IMR-90 (cell line): ENCODE results near the gene SFTPB. TPM values are rescaled to one million over a fixed set of nuclear protein-coding genes. Genes with fewer than 3 reads are reported as not detected.

Experiments
- ATAC-seq: fragments of 200-7000 bp; cut with Tn5 transposase; 2 replicates; pipeline ENCODE4 v1.9.1; 2020; ENCODE audit warnings: low read depth, mild to moderate bottlenecking, moderate library complexity
- BruUV-seq: library from RNA; stranded (reverse); fragments of 400-500 nt; replicated peaks from 2 replicates; lab custom pipeline; 2021; lab: Mats Ljungman, UMichigan
- CTCF ChIA-PET: fragments of 300-600 bp; formaldehyde crosslinking; extraction: SDS; loops from one replicate; lab custom pipeline; 2021; ENCODE audit warnings: antibody characterized with exemption; lab: Yijun Ruan, JAX
- POLR2A ChIA-PET: fragments of 300-600 bp; sonication (Branson Sonifier 250); formaldehyde crosslinking; loops from one replicate; lab custom pipeline; 2022; ENCODE audit warnings: antibody characterized with exemption; ENCODE audit not compliant: unreplicated experiment; lab: Charles Lee
- DNase-seq: peaks from one replicate; pipeline ENCODE4 v3.0.0; 2013
- H2AFZ ChIP-seq: replicated peaks from 2 replicates; pipeline ENCODE3; 2013; ENCODE audit warnings: low read length, mild to moderate bottlenecking; ENCODE audit not compliant: poor library complexity
- H2AK5ac ChIP-seq: 2 replicates; pipeline ENCODE4 v1.6.1; 2013; ENCODE audit warnings: low read depth, low read length, inconsistent platforms
- H2AK9ac ChIP-seq: replicated peaks from 2 replicates; pipeline ENCODE3; 2013; ENCODE audit warnings: mild to moderate bottlenecking, low read depth, low read length, moderate library complexity; ENCODE audit not compliant: poor library complexity
- H2BK120ac ChIP-seq: 2 replicates; pipeline ENCODE4 v1.6.1; 2013; ENCODE audit warnings: low read depth, low read length, inconsistent platforms
- H2BK15ac ChIP-seq: 3 replicates; pipeline ENCODE4 v1.6.1; 2013; ENCODE audit warnings: low read depth, low read length, inconsistent platforms
- H2BK20ac ChIP-seq: 2 replicates; pipeline ENCODE4 v1.6.1; 2013; ENCODE audit warnings: low read depth, mild to moderate bottlenecking, inconsistent platforms, low read length, moderate library complexity
- H2BK5ac ChIP-seq: 2 replicates; pipeline ENCODE4 v1.6.1; 2013; ENCODE audit warnings: mild to moderate bottlenecking, low read depth, low read length, inconsistent platforms; ENCODE audit not compliant: poor library complexity, severe bottlenecking
- H3K14ac ChIP-seq: replicated peaks from 2 replicates; pipeline ENCODE4 v1.6.1; 2013; ENCODE audit warnings: low read depth, low read length, inconsistent platforms
- H3K18ac ChIP-seq: 2 replicates; pipeline ENCODE4 v1.6.1; 2013; ENCODE audit warnings: low read depth, low read length, control low read depth
- H3K23ac ChIP-seq: 2 replicates; pipeline ENCODE4 v1.6.1; 2013; ENCODE audit warnings: low read depth, low read length, inconsistent platforms
- H3K27ac ChIP-seq: 2 replicates; pipeline ENCODE4 v1.5.1; 2013; ENCODE audit warnings: mild to moderate bottlenecking, control low read depth, low read length; ENCODE audit not compliant: insufficient read depth
- H3K27me3 ChIP-seq: 2 replicates; pipeline ENCODE4 v1.6.1; 2013; ENCODE audit warnings: low read length; ENCODE audit not compliant: control insufficient read depth, insufficient read depth
- H3K36me3 ChIP-seq: 2 replicates; pipeline ENCODE4 v1.6.1; 2013; ENCODE audit warnings: low read length, mixed read lengths; ENCODE audit not compliant: control insufficient read depth, insufficient read depth
- H3K4ac ChIP-seq: 2 replicates; pipeline ENCODE4 v1.6.1; 2013; ENCODE audit warnings: low read depth, low read length, inconsistent platforms
- H3K4me1 ChIP-seq: 2 replicates; pipeline ENCODE4 v1.6.1; 2013; ENCODE audit warnings: low read length, mixed read lengths; ENCODE audit not compliant: control insufficient read depth, insufficient read depth
- H3K4me2 ChIP-seq: 2 replicates; pipeline ENCODE4 v1.6.1; 2013; ENCODE audit warnings: low read depth, mild to moderate bottlenecking, control low read depth, low read length, moderate library complexity
- H3K4me3 ChIP-seq: 2 replicates; pipeline ENCODE4 v1.5.1; 2013; ENCODE audit warnings: low read depth, mild to moderate bottlenecking, control low read depth, low read length, moderate library complexity; ENCODE audit not compliant: insufficient read depth
- H3K56ac ChIP-seq: 2 replicates; pipeline ENCODE4 v1.6.1; 2013; ENCODE audit warnings: low read length, inconsistent platforms; ENCODE audit not compliant: insufficient read depth; ENCODE audit errors: extremely low read depth
- H3K79me1 ChIP-seq, 2 experiments: 2 replicates each; pipeline ENCODE4 v1.6.1; 2013; ENCODE audit warnings: low read length in 2 of 2, inconsistent platforms in 1 of 2, low read depth in 1 of 2
- H3K9ac ChIP-seq: 2 replicates; pipeline ENCODE4 v1.6.1; 2013; ENCODE audit warnings: low read depth, low read length, control low read depth
- H3K9me1 ChIP-seq: 2 replicates; pipeline ENCODE4 v1.6.1; 2013; ENCODE audit warnings: low read length, inconsistent platforms; ENCODE audit not compliant: insufficient read depth
- H3K9me3 ChIP-seq: 2 replicates; pipeline ENCODE4 v1.6.1; 2013; ENCODE audit warnings: low read length; ENCODE audit not compliant: control insufficient read depth, insufficient read depth
- H4K20me1 ChIP-seq: 2 replicates; pipeline ENCODE4 v1.6.1; 2013; ENCODE audit warnings: low read length, inconsistent platforms; ENCODE audit not compliant: insufficient read depth
- H4K5ac ChIP-seq: 2 replicates; pipeline ENCODE4 v1.6.1; 2013; ENCODE audit warnings: mild to moderate bottlenecking, low read depth, low read length, control low read depth
- H4K8ac ChIP-seq, 2 experiments: 2 replicates each; pipeline ENCODE4 v1.6.1; 2013; ENCODE audit warnings: low read depth in 2 of 2, low read length in 2 of 2, control low read depth in 1 of 2, inconsistent platforms in 1 of 2
- H4K91ac ChIP-seq: 2 replicates; pipeline ENCODE4 v1.6.1; 2013; ENCODE audit warnings: low read depth, low read length, inconsistent platforms; ENCODE audit not compliant: insufficient read depth
- BHLHE40 ChIP-seq: fragments of 150-350 bp; IDR thresholded peaks from 2 replicates; pipeline ENCODE4 v1.6.1; 2016; ENCODE audit warnings: mild to moderate bottlenecking, low read depth, low read length
- CEBPB ChIP-seq: IDR thresholded peaks from 2 replicates; pipeline ENCODE4 v1.6.1; 2012; ENCODE audit warnings: low read depth, low read length, improper control_type of control experiment
- CHD1 ChIP-seq: IDR thresholded peaks from 2 replicates; pipeline ENCODE4 v1.6.1; 2012; ENCODE audit warnings: low read depth, low read length, improper control_type of control experiment
- FOS ChIP-seq: fragments of 150-350 bp; IDR thresholded peaks from 2 replicates; pipeline ENCODE4 v1.6.1; 2016; ENCODE audit warnings: low read depth, low read length
- MAFK ChIP-seq: IDR thresholded peaks from 2 replicates; pipeline ENCODE4 v1.6.1; 2012; ENCODE audit warnings: low read depth, low read length, improper control_type of control experiment
- MXI1 ChIP-seq: IDR thresholded peaks from 2 replicates; pipeline ENCODE4 v1.6.1; 2012; ENCODE audit warnings: low read depth, mild to moderate bottlenecking, low read length, moderate library complexity, borderline replicate concordance
- NFE2L2 ChIP-seq: fragments of 150-350 bp; IDR thresholded peaks from 2 replicates; pipeline ENCODE4 v1.6.1; 2016; ENCODE audit warnings: low read depth, mild to moderate bottlenecking, low read length
- POLR2A ChIP-seq: IDR thresholded peaks from 2 replicates; pipeline ENCODE4 v1.6.1; 2012; ENCODE audit warnings: mild to moderate bottlenecking, low read depth, low read length
- RAD21 ChIP-seq: IDR thresholded peaks from 2 replicates; pipeline ENCODE4 v1.6.1; 2012; ENCODE audit warnings: low read length, improper control_type of control experiment
- RCOR1 ChIP-seq: IDR thresholded peaks from 2 replicates; pipeline ENCODE4 v1.6.1; 2012; ENCODE audit warnings: mild to moderate bottlenecking, low read length, improper control_type of control experiment; ENCODE audit not compliant: insufficient replicate concordance
- RFX5 ChIP-seq: IDR thresholded peaks from 2 replicates; pipeline ENCODE4 v1.8.0; 2012; ENCODE audit warnings: low read depth, mild to moderate bottlenecking, low read length, moderate library complexity
- SMC3 ChIP-seq: fragments of 150-350 bp; IDR thresholded peaks from 2 replicates; pipeline ENCODE4 v1.6.1; 2016; ENCODE audit warnings: low read depth, mild to moderate bottlenecking, antibody characterized with exemption, low read length, moderate library complexity
- WGBS, 2 experiments: methylation state at CpG; one replicate each; pipeline versions ENCODE4 v1.1.5 to v1.1.7; 2013; ENCODE audit warnings: missing lambda C conversion rate in 2 of 2; ENCODE audit not compliant: insufficient read length in 1 of 2; ENCODE audit errors: extremely low coverage in 2 of 2; 5-methylcytosine and 5-hydroxymethylcytosine counted together
- dilution Hi-C: fragments of 300-500 bp; cut with HindIII; formaldehyde crosslinking; loops from one replicate; pipeline ENCODE4 v1.14.3; 2018; ENCODE audit warnings: low sequenced_read_pairs; ENCODE audit not compliant: unreplicated experiment
- in situ Hi-C: fragments of 300-500 bp; cut with MboI; formaldehyde crosslinking; loops from 3 replicates; pipeline ENCODE4 v1.14.3; 2019; ENCODE audit warnings: low sequenced_read_pairs, inconsistent platforms, mixed read lengths
- intact Hi-C: fragments of 100-400 bp; cut with micrococcal nuclease; formaldehyde crosslinking; loops from 2 replicates; pipeline ENCODE4 v1.10.0; 2022
- polyA plus RNA-seq, 3 experiments: library from polyadenylated mRNA; depleted of rRNA; stranded (reverse); fragments of >200 nt; gene quantifications; 2 replicates each; pipeline ENCODE4 v1.2.3, GENCODE V29; 2012; ENCODE audit warnings: low replicate concordance in 1 of 3
- total RNA-seq: library from RNA; depleted of rRNA; stranded (reverse); fragments of >200 nt; gene quantifications from 2 replicates; pipeline ENCODE4 v1.2.3, GENCODE V29; 2012
- TF ChIP-seq, protein P1 (sequence below): conservative IDR thresholded peaks from 2 replicates; pipeline ENCODE4 v1.5.1; 2012; ENCODE audit warnings: mild to moderate bottlenecking, low read depth, low read length, improper control_type of control experiment
- TF ChIP-seq, protein P2 (sequence below): fragments of 150-350 bp; IDR thresholded peaks from 2 replicates; pipeline ENCODE4 v1.6.1; 2016; ENCODE audit warnings: low read depth, mild to moderate bottlenecking, low read length, moderate library complexity, borderline replicate concordance

The SFTPB gene
- total and polyA plus RNA-seq, 2 of the 4 experiments (the other 2 are of a cell fraction), result not detected

GRCh38 chr2:85649201-85650190, 18.5 kb downstream of the SFTPB start:
- no peak for TF ChIP-seq SMC3
- TF ChIP-seq RFX5, result no peak
- TF ChIP-seq CEBPB, result peak; percentile 41; the same call in 1 of the 2 replicates
- no peak for TF ChIP-seq CHD1
- TF ChIP-seq RAD21, result no peak
- peak; percentile 40 for TF ChIP-seq BHLHE40
- TF ChIP-seq, protein P1, sequence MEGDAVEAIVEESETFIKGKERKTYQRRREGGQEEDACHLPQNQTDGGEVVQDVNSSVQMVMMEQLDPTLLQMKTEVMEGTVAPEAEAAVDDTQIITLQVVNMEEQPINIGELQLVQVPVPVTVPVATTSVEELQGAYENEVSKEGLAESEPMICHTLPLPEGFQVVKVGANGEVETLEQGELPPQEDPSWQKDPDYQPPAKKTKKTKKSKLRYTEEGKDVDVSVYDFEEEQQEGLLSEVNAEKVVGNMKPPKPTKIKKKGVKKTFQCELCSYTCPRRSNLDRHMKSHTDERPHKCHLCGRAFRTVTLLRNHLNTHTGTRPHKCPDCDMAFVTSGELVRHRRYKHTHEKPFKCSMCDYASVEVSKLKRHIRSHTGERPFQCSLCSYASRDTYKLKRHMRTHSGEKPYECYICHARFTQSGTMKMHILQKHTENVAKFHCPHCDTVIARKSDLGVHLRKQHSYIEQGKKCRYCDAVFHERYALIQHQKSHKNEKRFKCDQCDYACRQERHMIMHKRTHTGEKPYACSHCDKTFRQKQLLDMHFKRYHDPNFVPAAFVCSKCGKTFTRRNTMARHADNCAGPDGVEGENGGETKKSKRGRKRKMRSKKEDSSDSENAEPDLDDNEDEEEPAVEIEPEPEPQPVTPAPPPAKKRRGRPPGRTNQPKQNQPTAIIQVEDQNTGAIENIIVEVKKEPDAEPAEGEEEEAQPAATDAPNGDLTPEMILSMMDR, result no peak
- TF ChIP-seq POLR2A, result no peak
- TF ChIP-seq, protein P2, sequence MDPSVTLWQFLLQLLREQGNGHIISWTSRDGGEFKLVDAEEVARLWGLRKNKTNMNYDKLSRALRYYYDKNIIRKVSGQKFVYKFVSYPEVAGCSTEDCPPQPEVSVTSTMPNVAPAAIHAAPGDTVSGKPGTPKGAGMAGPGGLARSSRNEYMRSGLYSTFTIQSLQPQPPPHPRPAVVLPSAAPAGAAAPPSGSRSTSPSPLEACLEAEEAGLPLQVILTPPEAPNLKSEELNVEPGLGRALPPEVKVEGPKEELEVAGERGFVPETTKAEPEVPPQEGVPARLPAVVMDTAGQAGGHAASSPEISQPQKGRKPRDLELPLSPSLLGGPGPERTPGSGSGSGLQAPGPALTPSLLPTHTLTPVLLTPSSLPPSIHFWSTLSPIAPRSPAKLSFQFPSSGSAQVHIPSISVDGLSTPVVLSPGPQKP, result no peak
- TF ChIP-seq MXI1, result no peak
- no peak for TF ChIP-seq RCOR1
- no peak for TF ChIP-seq MAFK
- TF ChIP-seq NFE2L2, result no peak
- peak; percentile 70 for TF ChIP-seq FOS
- H3K27ac ChIP-seq, result peak overlapping the region; percentile 100
- no peaks in the 10 kb centered on the region for H3K9me3 ChIP-seq
- peak; percentile 79 for DNase-seq
- in situ Hi-C loops (loop anchor here (5.0 kb wide), 1 partner anchor 58 kb away; no protein-coding TSS in a partner anchor), dilution Hi-C loops (no loop called here), intact Hi-C loops (no loop called here)
- H2BK20ac ChIP-seq, result peak overlapping the region; percentile 91
- H2AFZ ChIP-seq, result peak overlapping the region; percentile 28
- H2BK15ac ChIP-seq, result peak overlapping the region; percentile 86; the same call in 2 of the 3 replicates
- peak overlapping the region; percentile 98 for H2AK5ac ChIP-seq
- ATAC-seq, result peak; percentile 53
- BruUV-seq, result no TSS peak
- H3K4me3 ChIP-seq, result no peak overlapping the region
- H4K8ac ChIP-seq, result peak overlapping the region; percentile 67 to 83
- peaks cover 27% of the 10 kb centered on the region for H3K4me1 ChIP-seq
- peaks cover 45% of the 10 kb centered on the region for H3K36me3 ChIP-seq
- peak overlapping the region; percentile 97 for H3K4ac ChIP-seq
- WGBS, 2 experiments, result 100% methylated on average over 1 of the region's 9 CpGs; no CpG with 5 or more reads in 1 of the 2 experiments
- ChIA-PET POLR2A (interaction anchor here (0.6 to 1.3 kb wide), 2 partner anchors 58 to 110 kb away, joined by 3 read pairs; no protein-coding TSS in a partner anchor), CTCF (interaction anchor here (0.6 to 3.9 kb wide), 10 partner anchors 9 to 164 kb away, joined by 3 to 31 read pairs (median 3); partner anchors contain the start of gene C2orf68)
- peak overlapping the region; percentile 43 for H2AK9ac ChIP-seq
- H2BK5ac ChIP-seq, result peak overlapping the region; percentile 96
- peaks cover 14% of the 10 kb centered on the region for H4K20me1 ChIP-seq
- H2BK120ac ChIP-seq, result peak overlapping the region; percentile 84
- H3K9me1 ChIP-seq, result peaks cover 21% of the 10 kb centered on the region
- H3K18ac ChIP-seq, result peak overlapping the region; percentile 91
- H3K27me3 ChIP-seq, result no peaks in the 10 kb centered on the region
- peak overlapping the region; percentile 91 for H3K14ac ChIP-seq
- peak overlapping the region; percentile 73 for H3K56ac ChIP-seq
- peak overlapping the region; percentile 92 for H3K23ac ChIP-seq
- H4K91ac ChIP-seq, result peak overlapping the region; percentile 94
- H4K5ac ChIP-seq, result peak overlapping the region; percentile 87
- H3K79me1 ChIP-seq, result peaks cover 11 to 24% of the 10 kb centered on the region in 2 experiments
- H3K4me2 ChIP-seq, result peak overlapping the region; percentile 76
- peak overlapping the region; percentile 37; the same call in 1 of the 2 replicates for H3K9ac ChIP-seq
